SK-N-SH (cell line): ENCODE measurements around the gene KCTD7. TPM values are rescaled to one million over a fixed set of nuclear protein-coding genes. Genes with fewer than 3 reads are reported as not detected.
"Not testable (repeated sequence)": the region's sequence is repeated elsewhere in the genome, so short reads cannot be mapped to it uniquely, and the experiment has no call there.

Source experiments
- CTCF ChIA-PET: fragments of 300-600, 350-600 bp; formaldehyde crosslinking; extraction: SDS; loops from one replicate; lab custom pipeline; 2021; lab: Yijun Ruan, JAX
- POLR2A ChIA-PET: fragments of 350-600 bp; sonication (Branson Sonifier 250); formaldehyde crosslinking; extraction: SDS; loops from one replicate; lab custom pipeline; 2020; ENCODE audit warnings: antibody characterized with exemption, inconsistent platforms; lab: Yijun Ruan, JAX
- DNase-seq: peaks from one replicate; pipeline ENCODE4 v3.0.0; 2012
- H2AFZ ChIP-seq: fragments of 200-600 bp; sonication (generic); 2 replicates; pipeline ENCODE4 v1.8.1; 2016; ENCODE audit warnings: antibody characterized with exemption, mild to moderate bottlenecking, low read depth
- H3F3A ChIP-seq: fragments of 200-600 bp; sonication (generic); replicated peaks from 2 replicates; pipeline ENCODE3; 2016; ENCODE audit warnings: antibody characterized with exemption, mild to moderate bottlenecking; ENCODE audit not compliant: insufficient read depth
- H3K27ac ChIP-seq, 2 experiments: fragments of 200-500 bp in 1 of 2; fragments of 200-600 bp in 1 of 2; sonication (Bioruptor generic) in 1 of 2; sonication (generic), shearing (Covaris generic) in 1 of 2; 2 replicates each; pipeline versions ENCODE4 v1.5.1 to v1.6.1; 2014 to 2016; ENCODE audit warnings: low read depth in 2 of 2, inconsistent platforms in 1 of 2, low read length in 1 of 2, mild to moderate bottlenecking in 1 of 2, mixed read lengths in 1 of 2
- H3K27me3 ChIP-seq: fragments of 200-600 bp; sonication (generic), shearing (Covaris generic); 2 replicates; pipeline ENCODE4 v1.6.1; 2016; ENCODE audit warnings: mixed run types; ENCODE audit not compliant: insufficient read depth
- H3K36me3 ChIP-seq, 2 experiments: fragments of 200-500 bp in 1 of 2; fragments of 200-600 bp in 1 of 2; sonication (Bioruptor generic) in 1 of 2; sonication (generic) in 1 of 2; replicated peaks in 1 of 2; 2 replicates each; pipeline versions ENCODE3 to v1.5.1; 2014 to 2016; ENCODE audit warnings: low read length in 1 of 2, mild to moderate bottlenecking in 1 of 2; ENCODE audit not compliant: insufficient read depth in 2 of 2, control insufficient read depth in 1 of 2
- H3K4me1 ChIP-seq, 2 experiments: fragments of 200-500 bp in 1 of 2; fragments of 200-600 bp in 1 of 2; sonication (Bioruptor generic) in 1 of 2; sonication (generic), shearing (Covaris generic) in 1 of 2; 2 replicates each; pipeline versions ENCODE4 v1.5.1 to v1.6.1; 2014 to 2016; ENCODE audit warnings: low read depth in 1 of 2, low read length in 1 of 2, mixed run types in 1 of 2; ENCODE audit not compliant: insufficient read depth in 2 of 2, control insufficient read depth in 1 of 2
- H3K4me2 ChIP-seq: fragments of 200-600 bp; sonication (generic), shearing (Covaris generic); 2 replicates; pipeline ENCODE4 v1.6.1; 2017; ENCODE audit warnings: mixed run types
- H3K4me3 ChIP-seq, 2 experiments: fragments of 200-500 bp in 1 of 2; fragments of 200-600 bp in 1 of 2; sonication (Bioruptor generic) in 1 of 2; sonication (generic), shearing (Covaris generic) in 1 of 2; 2 replicates each; pipeline versions ENCODE4 v1.5.1 to v1.8.1; 2014 to 2016; ENCODE audit warnings: low read depth in 2 of 2, inconsistent platforms in 1 of 2, low read length in 1 of 2, mild to moderate bottlenecking in 1 of 2, mixed read lengths in 1 of 2, moderate library complexity in 1 of 2
- H3K79me2 ChIP-seq: fragments of 200-600 bp; sonication (generic); 2 replicates; pipeline ENCODE4 v1.8.1; 2017; ENCODE audit warnings: mild to moderate bottlenecking; ENCODE audit not compliant: insufficient read depth
- H3K9ac ChIP-seq: fragments of 200-600 bp; sonication (generic); 2 replicates; pipeline ENCODE4 v1.6.1; 2017; ENCODE audit warnings: mixed run types
- H3K9me2 ChIP-seq: fragments of 200-600 bp; sonication (generic); 2 replicates; pipeline ENCODE4 v1.6.1; 2017; ENCODE audit warnings: mixed run types
- H3K9me3 ChIP-seq: fragments of 200-600 bp; sonication (generic); 2 replicates; pipeline ENCODE4 v1.6.1; 2017; ENCODE audit warnings: mixed run types, mild to moderate bottlenecking, moderate library complexity
- H4K20me1 ChIP-seq: fragments of 200-600 bp; sonication (generic); 2 replicates; pipeline ENCODE4 v1.6.1; 2017; ENCODE audit warnings: mild to moderate bottlenecking, mixed run types; ENCODE audit not compliant: insufficient read depth
- ELF1 ChIP-seq: IDR thresholded peaks from 2 replicates; pipeline ENCODE4 v1.4.0; 2012
- EP300 ChIP-seq, 2 experiments: IDR thresholded peaks; 2 replicates each; pipeline versions ENCODE4 v1.4.0 to v1.6.1; 2012; ENCODE audit warnings: borderline replicate concordance in 1 of 2, low read depth in 1 of 2, low read length in 1 of 2
- EZH2phosphoT487 ChIP-seq: fragments of 200-600 bp; sonication (generic); IDR thresholded peaks from 2 replicates; pipeline ENCODE4 v1.6.1; 2017; ENCODE audit warnings: low read depth, mixed run types, mild to moderate bottlenecking, antibody characterized with exemption, moderate library complexity, borderline replicate concordance
- FOXJ3 ChIP-seq: sonication (generic); formaldehyde crosslinking; IDR thresholded peaks from 2 replicates; pipeline ENCODE4 v1.5.1; 2020; ENCODE audit warnings: mild to moderate bottlenecking, missing genetic modification reagents
- FOXM1 ChIP-seq: IDR thresholded peaks from 2 replicates; pipeline ENCODE4 v1.4.0; 2012; ENCODE audit warnings: low read depth, mild to moderate bottlenecking
- MXI1 ChIP-seq: IDR thresholded peaks from 2 replicates; pipeline ENCODE4 v1.6.1; 2012; ENCODE audit warnings: mild to moderate bottlenecking, low read depth, low read length, improper control_type of control experiment
- NFIC ChIP-seq: IDR thresholded peaks from 2 replicates; pipeline ENCODE4 v1.4.0; 2012; ENCODE audit warnings: borderline replicate concordance
- NRF1 ChIP-seq: IDR thresholded peaks from 2 replicates; pipeline ENCODE4 v1.6.1; 2012; ENCODE audit warnings: low read depth, mild to moderate bottlenecking, low read length
- RAD21 ChIP-seq: IDR thresholded peaks from 2 replicates; pipeline ENCODE4 v1.6.1; 2012; ENCODE audit warnings: mild to moderate bottlenecking, low read length
- RFX5 ChIP-seq: IDR thresholded peaks from 2 replicates; pipeline ENCODE4 v1.6.1; 2012; ENCODE audit warnings: mild to moderate bottlenecking, improper control_type of control experiment, low read length
- TAF1 ChIP-seq: IDR thresholded peaks from 2 replicates; pipeline ENCODE4 v1.6.1; 2012; ENCODE audit warnings: low read depth, mild to moderate bottlenecking, low read length, moderate library complexity, borderline replicate concordance
- TEAD4 ChIP-seq: IDR thresholded peaks from 2 replicates; pipeline ENCODE4 v1.4.0; 2012; ENCODE audit warnings: mild to moderate bottlenecking, borderline replicate concordance; ENCODE audit not compliant: insufficient read depth
- WGBS: methylation state at CpG from one replicate; pipeline ENCODE4 v1.1.6; 2017; ENCODE audit warnings: low lambda C conversion rate; 5-methylcytosine and 5-hydroxymethylcytosine counted together
- polyA plus RNA-seq, 3 experiments: library from polyadenylated mRNA; depleted of rRNA; stranded (reverse); fragments of >200 nt; gene quantifications; 2 replicates each; pipeline ENCODE4 v1.2.3, GENCODE V29; 2012
- TF ChIP-seq, protein P1 (sequence below): IDR thresholded peaks from 2 replicates; pipeline ENCODE4; 2012
- TF ChIP-seq, protein P2 (sequence below): IDR thresholded peaks from 2 replicates; pipeline ENCODE4 v1.4.0; 2012; ENCODE audit warnings: low read depth, borderline replicate concordance
- TF ChIP-seq, protein P3 (sequence below): fragments of 150-350 bp; IDR thresholded peaks from 2 replicates; pipeline ENCODE4 v1.6.1; 2016; ENCODE audit warnings: mild to moderate bottlenecking, low read depth, low read length
- TF ChIP-seq, protein P4 (sequence below): fragments of 200-600 bp; sonication (generic); IDR thresholded peaks from 2 replicates; pipeline ENCODE4 v1.6.1; 2017; ENCODE audit warnings: antibody characterized with exemption, mild to moderate bottlenecking, moderate library complexity
- TF ChIP-seq, protein P5 (sequence below): fragments of 150-350 bp; IDR thresholded peaks from 2 replicates; pipeline ENCODE4 v1.6.1; 2017; ENCODE audit warnings: antibody characterized with exemption, low read length, low read depth, borderline replicate concordance
- TF ChIP-seq, protein P6 (sequence below): IDR thresholded peaks from 2 replicates; pipeline ENCODE4 v1.4.0; 2012; ENCODE audit warnings: low read depth, borderline replicate concordance

KCTD7 gene
- polyA plus RNA-seq, 1 of the 3 experiments (the other 2 are of a cell fraction): 19.5 TPM

DNA sequence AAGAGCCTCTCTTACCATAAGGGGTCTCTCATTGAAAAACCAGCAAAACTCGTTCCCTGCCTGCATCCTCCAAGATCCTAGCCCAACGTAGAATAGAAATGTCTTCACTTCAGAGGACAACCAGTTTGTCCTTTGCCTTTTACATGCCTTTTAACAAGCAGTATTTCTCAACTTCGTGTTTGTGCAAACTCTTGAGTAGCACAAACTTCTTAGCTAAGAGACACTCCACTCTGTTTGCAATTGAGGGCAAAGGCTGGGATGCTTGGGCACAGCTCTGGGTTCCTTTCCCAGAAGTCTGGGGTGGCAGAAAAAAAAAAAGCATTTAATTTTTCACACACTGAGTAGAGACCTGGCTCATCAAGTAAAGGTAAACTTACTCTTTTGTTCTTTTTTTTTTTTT lies 19.5 kb upstream of the KCTD7 start:
- TF ChIP-seq ELF1 (no peak), EP300 (IDR thresholded peaks at IDR 0.05; ENCODE audit: borderline replicate concordance in 1 of 2, low read depth in 1 of 2, low read length in 1 of 2) (no peak), EZH2phosphoT487 (no peak), MXI1 (no peak), FOXM1 (no peak), NRF1 (no peak), TAF1 (no peak), NFIC (no peak), TEAD4 (no peak), RAD21 (no peak), FOXJ3 (CRISPR knock-in tag) (no peak), RFX5 (no peak)
- TF ChIP-seq, protein P1, sequence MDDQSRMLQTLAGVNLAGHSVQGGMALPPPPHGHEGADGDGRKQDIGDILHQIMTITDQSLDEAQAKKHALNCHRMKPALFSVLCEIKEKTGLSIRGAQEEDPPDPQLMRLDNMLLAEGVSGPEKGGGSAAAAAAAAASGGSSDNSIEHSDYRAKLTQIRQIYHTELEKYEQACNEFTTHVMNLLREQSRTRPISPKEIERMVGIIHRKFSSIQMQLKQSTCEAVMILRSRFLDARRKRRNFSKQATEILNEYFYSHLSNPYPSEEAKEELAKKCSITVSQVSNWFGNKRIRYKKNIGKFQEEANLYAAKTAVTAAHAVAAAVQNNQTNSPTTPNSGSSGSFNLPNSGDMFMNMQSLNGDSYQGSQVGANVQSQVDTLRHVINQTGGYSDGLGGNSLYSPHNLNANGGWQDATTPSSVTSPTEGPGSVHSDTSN: no peak
- TF ChIP-seq, protein P2, sequence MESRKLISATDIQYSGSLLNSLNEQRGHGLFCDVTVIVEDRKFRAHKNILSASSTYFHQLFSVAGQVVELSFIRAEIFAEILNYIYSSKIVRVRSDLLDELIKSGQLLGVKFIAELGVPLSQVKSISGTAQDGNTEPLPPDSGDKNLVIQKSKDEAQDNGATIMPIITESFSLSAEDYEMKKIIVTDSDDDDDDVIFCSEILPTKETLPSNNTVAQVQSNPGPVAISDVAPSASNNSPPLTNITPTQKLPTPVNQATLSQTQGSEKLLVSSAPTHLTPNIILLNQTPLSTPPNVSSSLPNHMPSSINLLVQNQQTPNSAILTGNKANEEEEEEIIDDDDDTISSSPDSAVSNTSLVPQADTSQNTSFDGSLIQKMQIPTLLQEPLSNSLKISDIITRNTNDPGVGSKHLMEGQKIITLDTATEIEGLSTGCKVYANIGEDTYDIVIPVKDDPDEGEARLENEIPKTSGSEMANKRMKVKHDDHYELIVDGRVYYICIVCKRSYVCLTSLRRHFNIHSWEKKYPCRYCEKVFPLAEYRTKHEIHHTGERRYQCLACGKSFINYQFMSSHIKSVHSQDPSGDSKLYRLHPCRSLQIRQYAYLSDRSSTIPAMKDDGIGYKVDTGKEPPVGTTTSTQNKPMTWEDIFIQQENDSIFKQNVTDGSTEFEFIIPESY: no peak
- TF ChIP-seq, protein P3, sequence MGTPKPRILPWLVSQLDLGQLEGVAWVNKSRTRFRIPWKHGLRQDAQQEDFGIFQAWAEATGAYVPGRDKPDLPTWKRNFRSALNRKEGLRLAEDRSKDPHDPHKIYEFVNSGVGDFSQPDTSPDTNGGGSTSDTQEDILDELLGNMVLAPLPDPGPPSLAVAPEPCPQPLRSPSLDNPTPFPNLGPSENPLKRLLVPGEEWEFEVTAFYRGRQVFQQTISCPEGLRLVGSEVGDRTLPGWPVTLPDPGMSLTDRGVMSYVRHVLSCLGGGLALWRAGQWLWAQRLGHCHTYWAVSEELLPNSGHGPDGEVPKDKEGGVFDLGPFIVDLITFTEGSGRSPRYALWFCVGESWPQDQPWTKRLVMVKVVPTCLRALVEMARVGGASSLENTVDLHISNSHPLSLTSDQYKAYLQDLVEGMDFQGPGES: no peak
- TF ChIP-seq, protein P4, sequence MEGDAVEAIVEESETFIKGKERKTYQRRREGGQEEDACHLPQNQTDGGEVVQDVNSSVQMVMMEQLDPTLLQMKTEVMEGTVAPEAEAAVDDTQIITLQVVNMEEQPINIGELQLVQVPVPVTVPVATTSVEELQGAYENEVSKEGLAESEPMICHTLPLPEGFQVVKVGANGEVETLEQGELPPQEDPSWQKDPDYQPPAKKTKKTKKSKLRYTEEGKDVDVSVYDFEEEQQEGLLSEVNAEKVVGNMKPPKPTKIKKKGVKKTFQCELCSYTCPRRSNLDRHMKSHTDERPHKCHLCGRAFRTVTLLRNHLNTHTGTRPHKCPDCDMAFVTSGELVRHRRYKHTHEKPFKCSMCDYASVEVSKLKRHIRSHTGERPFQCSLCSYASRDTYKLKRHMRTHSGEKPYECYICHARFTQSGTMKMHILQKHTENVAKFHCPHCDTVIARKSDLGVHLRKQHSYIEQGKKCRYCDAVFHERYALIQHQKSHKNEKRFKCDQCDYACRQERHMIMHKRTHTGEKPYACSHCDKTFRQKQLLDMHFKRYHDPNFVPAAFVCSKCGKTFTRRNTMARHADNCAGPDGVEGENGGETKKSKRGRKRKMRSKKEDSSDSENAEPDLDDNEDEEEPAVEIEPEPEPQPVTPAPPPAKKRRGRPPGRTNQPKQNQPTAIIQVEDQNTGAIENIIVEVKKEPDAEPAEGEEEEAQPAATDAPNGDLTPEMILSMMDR: no peak
- TF ChIP-seq, protein P5, sequence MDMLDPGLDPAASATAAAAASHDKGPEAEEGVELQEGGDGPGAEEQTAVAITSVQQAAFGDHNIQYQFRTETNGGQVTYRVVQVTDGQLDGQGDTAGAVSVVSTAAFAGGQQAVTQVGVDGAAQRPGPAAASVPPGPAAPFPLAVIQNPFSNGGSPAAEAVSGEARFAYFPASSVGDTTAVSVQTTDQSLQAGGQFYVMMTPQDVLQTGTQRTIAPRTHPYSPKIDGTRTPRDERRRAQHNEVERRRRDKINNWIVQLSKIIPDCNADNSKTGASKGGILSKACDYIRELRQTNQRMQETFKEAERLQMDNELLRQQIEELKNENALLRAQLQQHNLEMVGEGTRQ: no peak
- TF ChIP-seq, protein P6, sequence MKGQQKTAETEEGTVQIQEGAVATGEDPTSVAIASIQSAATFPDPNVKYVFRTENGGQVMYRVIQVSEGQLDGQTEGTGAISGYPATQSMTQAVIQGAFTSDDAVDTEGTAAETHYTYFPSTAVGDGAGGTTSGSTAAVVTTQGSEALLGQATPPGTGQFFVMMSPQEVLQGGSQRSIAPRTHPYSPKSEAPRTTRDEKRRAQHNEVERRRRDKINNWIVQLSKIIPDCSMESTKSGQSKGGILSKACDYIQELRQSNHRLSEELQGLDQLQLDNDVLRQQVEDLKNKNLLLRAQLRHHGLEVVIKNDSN: no peak
- Histone ChIP-seq H3K4me3 (no peak overlapping the region), H3K4me1 (no peaks in the 10 kb centered on the region), H3K27me3 (no peaks in the 10 kb centered on the region), H3K27ac (no peak overlapping the region), H3K9me2 (no peaks in the 10 kb centered on the region), H3K79me2 (no peaks in the 10 kb centered on the region), H2AFZ (no peak overlapping the region; the same call in 1 of the 2 replicates), H4K20me1 (no peaks in the 10 kb centered on the region), H3K4me2 (no peak overlapping the region), H3K9ac (no peak overlapping the region), H3K9me3 (no peaks in the 10 kb centered on the region), H3K36me3 (no peaks in the 10 kb centered on the region), H3F3A (no peaks in the 10 kb centered on the region)
- WGBS: 55% methylated on average over 3 of the region's 3 CpGs
- POLR2A ChIA-PET: interaction anchor here (0.6 kb wide), 1 partner anchor 17 kb away, joined by 3 read pairs; no protein-coding TSS in a partner anchor
- CTCF ChIA-PET: interaction anchor here (2.0 kb wide), 1 partner anchor 12 kb away, joined by 7 read pairs; no protein-coding TSS in a partner anchor
- no peak for DNase-seq

DNA sequence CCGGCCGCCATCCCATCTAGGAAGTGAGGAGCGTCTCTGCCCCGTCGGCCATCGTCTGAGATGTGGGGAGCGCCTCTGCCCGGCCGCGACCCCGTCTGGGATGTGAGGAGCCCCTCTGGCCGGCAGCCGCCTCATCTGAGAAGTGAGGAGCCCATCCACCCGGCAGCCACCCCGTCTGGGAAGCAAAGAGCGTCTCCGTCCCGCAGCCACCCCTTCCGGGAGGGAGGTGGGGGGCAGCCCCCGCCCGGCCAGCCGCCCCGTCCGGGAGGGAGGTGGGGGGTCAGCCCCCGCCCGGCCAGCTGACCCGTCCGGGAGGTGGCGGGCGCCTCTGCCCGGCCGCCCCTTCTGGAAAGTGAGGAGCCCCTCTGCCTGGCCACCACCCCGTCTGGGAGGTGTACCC lies 14.1 kb upstream of the KCTD7 start:
- H4K20me1 ChIP-seq, H3K4me2 ChIP-seq, H3K4me1 ChIP-seq, H3K27ac ChIP-seq, H2AFZ ChIP-seq, H3K9me3 ChIP-seq, H3K79me2 ChIP-seq, H3K36me3 ChIP-seq, H3K9me2 ChIP-seq, H3K4me3 ChIP-seq, CTCF ChIA-PET, H3K27me3 ChIP-seq, DNase-seq, H3K9ac ChIP-seq, H3F3A ChIP-seq, POLR2A ChIA-PET: not testable (repeated sequence)
- 95% methylated on average over 22 of the region's 33 CpGs for WGBS
